DND-41 (cell line): ENCODE results near the gene NUMBL.

ENCODE experiments used
- ATAC-seq: fragments of 200-7000 bp; cut with Tn5 transposase; 3 replicates; pipeline ENCODE4 v1.9.1; 2021; ENCODE audit warnings: low read depth; ENCODE audit not compliant: insufficient read depth
- DNase-seq: peaks from one replicate; pipeline ENCODE4 v3.0.0-alpha.2; 2020
- H2AFZ ChIP-seq: 2 replicates; pipeline ENCODE4 v1.6.0; 2012; ENCODE audit warnings: low read depth, low read length
- H3K27ac ChIP-seq: 2 replicates; pipeline ENCODE4 v1.5.1; 2012; ENCODE audit warnings: low read length, inconsistent platforms
- H3K27me3 ChIP-seq: fragments of 200-600 bp; sonication (generic); 2 replicates; pipeline ENCODE4 v1.6.0; 2012; ENCODE audit warnings: low read length, mild to moderate bottlenecking, inconsistent platforms; ENCODE audit not compliant: insufficient read depth, poor library complexity
- H3K36me3 ChIP-seq: 2 replicates; pipeline ENCODE4 v1.5.1; 2012; ENCODE audit warnings: low read length, inconsistent platforms; ENCODE audit not compliant: insufficient read depth
- H3K4me1 ChIP-seq: 2 replicates; pipeline ENCODE4 v1.5.1; 2012; ENCODE audit warnings: mild to moderate bottlenecking, low read length; ENCODE audit not compliant: insufficient read depth
- H3K4me2 ChIP-seq: 2 replicates; pipeline ENCODE4 v1.6.0; 2012; ENCODE audit warnings: mild to moderate bottlenecking, moderate library complexity, low read length, inconsistent platforms; ENCODE audit not compliant: insufficient read depth
- H3K4me3 ChIP-seq, 2 experiments: fragments of 200-600 bp in 1 of 2; shearing (Covaris generic) in 1 of 2; 2 replicates each; pipeline ENCODE4 v1.5.1; 2012 to 2016; ENCODE audit warnings: inconsistent platforms in 2 of 2, low read length in 2 of 2, mild to moderate bottlenecking in 2 of 2, low read depth in 1 of 2, moderate library complexity in 1 of 2
- H3K79me2 ChIP-seq: 2 replicates; pipeline ENCODE4 v1.6.0; 2012; ENCODE audit warnings: low read length, inconsistent platforms; ENCODE audit not compliant: insufficient read depth
- H3K9ac ChIP-seq: 2 replicates; pipeline ENCODE4 v1.6.0; 2012; ENCODE audit warnings: low read depth, mild to moderate bottlenecking, inconsistent platforms, low read length, moderate library complexity
- H3K9me3 ChIP-seq: 2 replicates; pipeline ENCODE4 v1.5.1; 2012; ENCODE audit warnings: low read length, moderate library complexity, mild to moderate bottlenecking, inconsistent platforms; ENCODE audit not compliant: insufficient read depth, severe bottlenecking
- H4K20me1 ChIP-seq: 2 replicates; pipeline ENCODE4 v1.6.0; 2012; ENCODE audit warnings: low read length; ENCODE audit not compliant: insufficient read depth
- CTCF ChIP-seq: IDR thresholded peaks from 2 replicates; pipeline ENCODE4 v1.5.1; 2012; ENCODE audit warnings: borderline replicate concordance, low read length, moderate library complexity, mild to moderate bottlenecking; ENCODE audit not compliant: poor library complexity, severe bottlenecking; ENCODE audit errors: extremely low read depth
- EZH2 ChIP-seq: IDR thresholded peaks from 3 replicates; pipeline ENCODE4 v1.6.1; 2012; ENCODE audit warnings: borderline replicate concordance, low read depth, mild to moderate bottlenecking, moderate library complexity, low read length, inconsistent platforms; ENCODE audit not compliant: severe bottlenecking

Gene NUMBL

GRCh38 chr19:40684280-40684679 lies 6.2 kb downstream of the NUMBL start:
- Histone ChIP-seq H3K79me2 (no peaks in the 10 kb centered on the region), H3K27me3 (no peaks in the 10 kb centered on the region), H2AFZ (no peak overlapping the region), H3K4me3 (no peak overlapping the region), H3K9me3 (no peaks in the 10 kb centered on the region), H3K36me3 (peaks cover 12% of the 10 kb centered on the region), H3K4me1 (peaks cover 7% of the 10 kb centered on the region), H4K20me1 (no peaks in the 10 kb centered on the region), H3K9ac (no peak overlapping the region), H3K4me2 (no peak overlapping the region), H3K27ac (no peak overlapping the region)
- TF ChIP-seq EZH2 (no peak), CTCF (no peak)
- ATAC-seq (no peak), DNase-seq (no peak)

- Histone ChIP-seq H3K9me3 (no peaks in the 10 kb centered on the region), H3K4me3 (no peak overlapping the region), H3K9ac (no peak overlapping the region), H3K27ac (no peak overlapping the region), H3K79me2 (no peaks in the 10 kb centered on the region), H3K36me3 (peaks cover 15% of the 10 kb centered on the region), H3K4me1 (no peaks in the 10 kb centered on the region), H3K4me2 (no peak overlapping the region), H3K27me3 (no peaks in the 10 kb centered on the region), H4K20me1 (no peaks in the 10 kb centered on the region), H2AFZ (no peak overlapping the region)
- TF ChIP-seq CTCF, result no peak
- TF ChIP-seq EZH2, result no peak
- ATAC-seq (no peak), DNase-seq (no peak)
Observed at GRCh38 chr19:40683437-40683836, 7.0 kb downstream of the NUMBL start.

GRCh38 chr19:40682431-40682964 lies 8.0 kb downstream of the NUMBL start:
- no peak for TF ChIP-seq CTCF
- TF ChIP-seq EZH2, result no peak
- no peaks in the 10 kb centered on the region for H3K9me3 ChIP-seq
- DNase-seq, result no peak
- H3K36me3 ChIP-seq, result peaks cover 24% of the 10 kb centered on the region
- H3K79me2 ChIP-seq, result no peaks in the 10 kb centered on the region
- no peak overlapping the region for H3K9ac ChIP-seq
- H3K4me3 ChIP-seq, result no peak overlapping the region
- ATAC-seq, result no peak
- no peaks in the 10 kb centered on the region for H3K27me3 ChIP-seq
- H3K4me2 ChIP-seq, result no peak overlapping the region
- no peaks in the 10 kb centered on the region for H3K4me1 ChIP-seq
- no peaks in the 10 kb centered on the region for H4K20me1 ChIP-seq
- no peak overlapping the region for H3K27ac ChIP-seq
- no peak overlapping the region for H2AFZ ChIP-seq

- no peaks in the 10 kb centered on the region for H3K79me2 ChIP-seq
- no peak overlapping the region for H3K9ac ChIP-seq
- ATAC-seq (no peak), DNase-seq (no peak)
- no peak overlapping the region for H3K4me2 ChIP-seq
- peaks cover 32% of the 10 kb centered on the region for H3K36me3 ChIP-seq
- no peak overlapping the region for H3K4me3 ChIP-seq
- TF ChIP-seq CTCF (no peak), EZH2 (no peak)
- no peak overlapping the region for H3K27ac ChIP-seq
- H4K20me1 ChIP-seq, result no peaks in the 10 kb centered on the region
- H3K9me3 ChIP-seq, result no peaks in the 10 kb centered on the region
- no peaks in the 10 kb centered on the region for H3K4me1 ChIP-seq
- H2AFZ ChIP-seq, result no peak overlapping the region
- no peaks in the 10 kb centered on the region for H3K27me3 ChIP-seq
Observed at GRCh38 chr19:40681039-40681438, 9.4 kb downstream of the NUMBL start.
